Neural cell (in vitro differentiated cells): ENCODE measurements around the gene RFX3. TPM values are rescaled to one million over a fixed set of nuclear protein-coding genes. Genes with fewer than 3 reads are reported as not detected.

ENCODE experiments used
- H2AFZ ChIP-seq: fragments of 200-600, 300-800 bp; sonication (generic), shearing (Covaris generic); 2 replicates; pipeline ENCODE4 v1.6.0; 2014; ENCODE audit warnings: low read depth, mild to moderate bottlenecking, antibody characterized with exemption, low read length, moderate library complexity
- H3F3A ChIP-seq: fragments of 200-600 bp; shearing (Covaris generic); 2 replicates; pipeline ENCODE4 v1.6.1; 2016; ENCODE audit warnings: mild to moderate bottlenecking, moderate library complexity, mixed read lengths, antibody characterized with exemption, low read length; ENCODE audit not compliant: insufficient read depth, poor library complexity, severe bottlenecking
- H3K27ac ChIP-seq: fragments of 200-600, 300-800 bp; sonication (generic), shearing (Covaris generic); 2 replicates; pipeline ENCODE4 v1.5.1; 2014; ENCODE audit warnings: mild to moderate bottlenecking, low read length, moderate library complexity
- H3K27me3 ChIP-seq: fragments of 300-800, 200-600 bp; sonication (generic), shearing (Covaris generic); 2 replicates; pipeline ENCODE4 v1.6.0; 2014; ENCODE audit warnings: mild to moderate bottlenecking, low read depth, low read length, moderate library complexity; ENCODE audit not compliant: insufficient read depth
- H3K36me3 ChIP-seq: fragments of 300-800, 200-600 bp; sonication (generic), shearing (Covaris generic); 2 replicates; pipeline ENCODE4 v1.5.1; 2014; ENCODE audit warnings: mild to moderate bottlenecking, antibody characterized with exemption, low read length, moderate library complexity; ENCODE audit not compliant: insufficient read depth
- H3K4me2 ChIP-seq: fragments of 300-800, 200-600 bp; sonication (generic), shearing (Covaris generic); 2 replicates; pipeline ENCODE4 v1.6.0; 2014; ENCODE audit warnings: mild to moderate bottlenecking, low read length
- H3K4me3 ChIP-seq: fragments of 300-800, 200-600 bp; sonication (generic), shearing (Covaris generic); 2 replicates; pipeline ENCODE4 v1.5.1; 2014; ENCODE audit warnings: mild to moderate bottlenecking, low read length, moderate library complexity
- H3K79me2 ChIP-seq: fragments of 200-600 bp; shearing (Covaris generic); replicated peaks from 2 replicates; pipeline ENCODE4 v1.6.0; 2014; ENCODE audit warnings: mild to moderate bottlenecking, low read length, moderate library complexity; ENCODE audit not compliant: insufficient read depth
- H3K9ac ChIP-seq: fragments of 300-800, 200-600 bp; sonication (generic), shearing (Covaris generic); 2 replicates; pipeline ENCODE4 v1.6.1; 2016; ENCODE audit warnings: mild to moderate bottlenecking, low read length, mixed read lengths
- H3K9me2 ChIP-seq: fragments of 200-600 bp; shearing (Covaris generic); 2 replicates; pipeline ENCODE4 v1.6.1; 2016; ENCODE audit warnings: mild to moderate bottlenecking, low read length, mixed read lengths; ENCODE audit not compliant: insufficient read depth
- H3K9me3 ChIP-seq: fragments of 200-600, 300-800 bp; sonication (generic), shearing (Covaris generic); 2 replicates; pipeline ENCODE4 v1.6.1; 2016; ENCODE audit warnings: mild to moderate bottlenecking, mixed run types, low read length, moderate library complexity, mixed read lengths
- H4K20me1 ChIP-seq: fragments of 200-600 bp; shearing (Covaris generic); 2 replicates; pipeline ENCODE4 v1.6.1; 2016; ENCODE audit warnings: mild to moderate bottlenecking, mixed run types; ENCODE audit not compliant: insufficient read depth
- EP300 ChIP-seq: fragments of 450-650 bp; conservative IDR thresholded peaks from 2 replicates; pipeline ENCODE4 v1.6.1; 2014; ENCODE audit warnings: antibody characterized with exemption, mild to moderate bottlenecking, moderate library complexity; ENCODE audit not compliant: poor library complexity, severe bottlenecking
- EZH2 ChIP-seq: fragments of 200-600, 300-800 bp; shearing (Covaris generic), sonication (generic); IDR thresholded peaks from 2 replicates; pipeline ENCODE4 v1.6.1; 2014; ENCODE audit warnings: antibody characterized with exemption, low read length, borderline replicate concordance, mild to moderate bottlenecking; ENCODE audit not compliant: insufficient read depth, poor library complexity, severe bottlenecking
- POLR2AphosphoS5 ChIP-seq: IDR thresholded peaks from 2 replicates; pipeline ENCODE4 v1.6.1; 2012
- RAD21 ChIP-seq: fragments of 450-650 bp; conservative IDR thresholded peaks from 2 replicates; pipeline ENCODE4 v1.6.1; 2014; ENCODE audit warnings: antibody characterized with exemption, mild to moderate bottlenecking, moderate library complexity
- REST ChIP-seq: IDR thresholded peaks from 2 replicates; pipeline ENCODE4 v1.6.1; 2012; ENCODE audit warnings: borderline replicate concordance
- TAF1 ChIP-seq: IDR thresholded peaks from 2 replicates; pipeline ENCODE4 v1.6.1; 2012; ENCODE audit warnings: low read depth
- polyA plus RNA-seq: library from polyadenylated mRNA; depleted of rRNA; stranded (reverse); fragments of >200 nt; gene quantifications from 2 replicates; pipeline ENCODE4 v1.2.3, GENCODE V29; 2014

RFX3 gene
- polyA plus RNA-seq, 1 donor from 2014 or later: 27.6 TPM

- H3K27ac ChIP-seq: no peak overlapping the region
- no peaks in the 10 kb centered on the region for H3K27me3 ChIP-seq
- H3K4me2 ChIP-seq: no peak overlapping the region
- no peaks in the 10 kb centered on the region for H3K36me3 ChIP-seq
- no peak for TF ChIP-seq EZH2
- no peak for TF ChIP-seq REST
- H3K9ac ChIP-seq: no peak overlapping the region
- no peaks in the 10 kb centered on the region for H3F3A ChIP-seq
- H2AFZ ChIP-seq: no peak overlapping the region
- no peaks in the 10 kb centered on the region for H3K79me2 ChIP-seq
- no peaks in the 10 kb centered on the region for H3K9me3 ChIP-seq
- H3K9me2 ChIP-seq: no peaks in the 10 kb centered on the region
- no peak overlapping the region for H3K4me3 ChIP-seq
- no peaks in the 10 kb centered on the region for H4K20me1 ChIP-seq
These were observed 254.6 kb downstream of the RFX3 start for GRCh38 chr9:3271157-3271556.

- no peak overlapping the region for H3K4me3 ChIP-seq
These were observed 257.6 kb downstream of the RFX3 start for GRCh38 chr9:3268223-3268622.

More at GRCh38 chr9:3268223-3268622, 257.6 kb downstream of the RFX3 start:
- Histone ChIP-seq H3K27ac (no peak overlapping the region), H3K4me2 (no peak overlapping the region), H2AFZ (no peak overlapping the region), H3K27me3 (no peaks in the 10 kb centered on the region), H3K9ac (no peak overlapping the region), H3K9me3 (no peaks in the 10 kb centered on the region), H3K79me2 (no peaks in the 10 kb centered on the region), H3F3A (no peaks in the 10 kb centered on the region), H3K36me3 (no peaks in the 10 kb centered on the region), H4K20me1 (no peaks in the 10 kb centered on the region), H3K9me2 (no peaks in the 10 kb centered on the region)
- TF ChIP-seq TAF1: no peak
- TF ChIP-seq REST: no peak
- no peak for TF ChIP-seq RAD21
- TF ChIP-seq EP300: no peak
- TF ChIP-seq POLR2AphosphoS5: no peak
